ENCODE measurements around the gene PFDN2. TPM values are rescaled to one million over a fixed set of nuclear protein-coding genes. Genes with fewer than 3 reads are reported as not detected.

PFDN2 gene
- total RNA-seq, 2 donors from 2014 or later: 72.1 to 107 TPM

Other genes starting within 250 kb of the PFDN2 start
- gene ITLN1, start 232.9 kb downstream of the PFDN2 start, total RNA-seq: not detected
- not detected for gene ITLN2, start 163.2 kb downstream of the PFDN2 start, total RNA-seq
- gene F11R, start 96.9 kb downstream of the PFDN2 start, total RNA-seq: 100 to 1,000 TPM in 1 of 2 donors, 10 to 100 TPM in 1; 13.0 to 110 TPM
- gene TSTD1, start 79.1 kb downstream of the PFDN2 start, total RNA-seq: 100 to 1,000 TPM in 1 of 2 donors, 10 to 100 TPM in 1; 38.7 to 119 TPM
- 10 to 100 TPM; 51.6 to 66.9 TPM for gene USF1, start 72.1 kb downstream of the PFDN2 start, total RNA-seq
- gene ARHGAP30, start 48.1 kb downstream of the PFDN2 start, total RNA-seq: 100 to 1,000 TPM; 180 to 207 TPM
- under 1 TPM; 0.22 to 0.32 TPM for gene NECTIN4, start 28.5 kb downstream of the PFDN2 start, total RNA-seq
- gene KLHDC9, start 19.7 kb downstream of the PFDN2 start, total RNA-seq: not detected
- 10 to 100 TPM; 38.9 to 74.6 TPM for gene NIT1, start 68 bp upstream of the PFDN2 start, total RNA-seq
- gene DEDD, start 14.6 kb upstream of the PFDN2 start, total RNA-seq: 10 to 100 TPM; 39.9 to 41.3 TPM
- gene UFC1, start 35.9 kb upstream of the PFDN2 start, total RNA-seq: 100 to 1,000 TPM; 184 to 209 TPM
- 10 to 100 TPM; 28.6 to 30.1 TPM for gene USP21, start 41.5 kb upstream of the PFDN2 start, total RNA-seq
- gene PPOX, start 48.4 kb upstream of the PFDN2 start, total RNA-seq: 10 to 100 TPM; 27.3 to 44.9 TPM
- 10 to 100 TPM; 55.7 to 60.9 TPM for gene B4GALT3, start 59.5 kb upstream of the PFDN2 start, total RNA-seq
- 1 to 10 TPM; 2.2 to 3.1 TPM for gene ADAMTS4, start 81.0 kb upstream of the PFDN2 start, total RNA-seq
- 100 to 1,000 TPM in 1 of 2 donors, 10 to 100 TPM in 1; 96.5 to 102 TPM for gene NDUFS2, start 84.3 kb upstream of the PFDN2 start, total RNA-seq
- 1 to 10 TPM; 1.1 to 2.2 TPM for gene FCER1G, start 97.3 kb upstream of the PFDN2 start, total RNA-seq
- gene APOA2, start 105.6 kb upstream of the PFDN2 start, total RNA-seq: not detected
- 10 to 100 TPM in 1 of 2 donors, 1 to 10 TPM in 1; 9.2 to 20.2 TPM for gene TOMM40L, start 108.0 kb upstream of the PFDN2 start, total RNA-seq
- not detected for gene NR1I3, start 120.2 kb upstream of the PFDN2 start, total RNA-seq
- under 1 TPM; 0.86 to 0.90 TPM for gene PCP4L1, start 140.7 kb upstream of the PFDN2 start, total RNA-seq
- gene MPZ, start 191.9 kb upstream of the PFDN2 start, total RNA-seq: 10 to 100 TPM in 1 of 2 donors, 1 to 10 TPM in 1; 4.9 to 12.1 TPM
- 100 to 1,000 TPM; 144 to 222 TPM for gene SDHC, start 196.3 kb upstream of the PFDN2 start, total RNA-seq
- gene CFAP126, start 249.8 kb upstream of the PFDN2 start, total RNA-seq: 1 to 10 TPM in 1 of 2 donors, not detected in 1; 2.7 TPM

All from activated T-helper 17 cell treated with anti-CD3 and anti-CD28 coated beads, Interleukin-2, amount 50 U/mL, for 72 hours (primary cell).